K562 (cell line): ENCODE data around the gene RPAIN. TPM values are rescaled to one million over a fixed set of nuclear protein-coding genes. Genes with fewer than 3 reads are reported as not detected.

Experiments used
- ATF7 ChIP-seq: fragments of 450-650 bp; IDR thresholded peaks from 2 replicates; pipeline ENCODE4 v1.7.1; 2014; ENCODE audit warnings: mild to moderate bottlenecking, moderate library complexity
- BHLHE40 ChIP-seq: IDR thresholded peaks from 2 replicates; pipeline ENCODE4 v1.6.1; 2011; ENCODE audit warnings: low read length, improper control_type of control experiment
- ETS1 ChIP-seq: conservative IDR thresholded peaks from 2 replicates; pipeline ENCODE4 v1.6.1; 2011; ENCODE audit warnings: low read depth, mild to moderate bottlenecking, low read length; ENCODE audit not compliant: control insufficient read depth
- FOXM1 ChIP-seq, 2 experiments: fragments of 450-650 bp in 1 of 2; sonication (generic) in 1 of 2; formaldehyde crosslinking in 1 of 2; IDR thresholded peaks; 2 replicates each; pipeline versions ENCODE4 v1.6.1 to v1.9.0; 2017 to 2022; ENCODE audit warnings: low read depth in 2 of 2, mild to moderate bottlenecking in 2 of 2, missing genetic modification reagents in 1 of 2, moderate library complexity in 1 of 2
- HDAC2 ChIP-seq: fragments of 450-650 bp; IDR thresholded peaks from 2 replicates; pipeline ENCODE4 v1.6.1; 2016; ENCODE audit warnings: mild to moderate bottlenecking
- HOXB6 ChIP-seq: fragments of 250-450 bp; sonication (Bioruptor Pico); IDR thresholded peaks from 2 replicates; pipeline ENCODE4 v1.5.1; 2022; ENCODE audit warnings: mild to moderate bottlenecking, borderline replicate concordance
- MGA ChIP-seq: fragments of 450-650 bp; IDR thresholded peaks from 2 replicates; pipeline ENCODE4 v1.6.1; 2016; ENCODE audit warnings: mild to moderate bottlenecking, moderate library complexity
- NCOA6 ChIP-seq: fragments of 450-650 bp; IDR thresholded peaks from 2 replicates; pipeline ENCODE4 v1.6.1; 2017; ENCODE audit warnings: mild to moderate bottlenecking
- NEUROD1 ChIP-seq: fragments of 150-350 bp; IDR thresholded peaks from 2 replicates; pipeline ENCODE4 v1.6.1; 2014; ENCODE audit warnings: borderline replicate concordance, low read length, low read depth; ENCODE audit not compliant: partially characterized antibody
- PHF8 ChIP-seq: fragments of 200-600 bp; sonication (generic); IDR thresholded peaks from 2 replicates; pipeline ENCODE4 v1.6.1; 2012; ENCODE audit warnings: mixed run types, mild to moderate bottlenecking, inconsistent platforms, low read length, moderate library complexity, borderline replicate concordance
- POLR2A ChIP-seq: fragments of 450-650 bp; conservative IDR thresholded peaks from 2 replicates; pipeline ENCODE4 v1.6.1; 2016
- TBP ChIP-seq: optimal IDR thresholded peaks from 2 replicates; pipeline ENCODE3; 2011; ENCODE audit warnings: low read depth, low read length, improper control_type of control experiment
- ZFX ChIP-seq: sonication (generic); formaldehyde crosslinking; IDR thresholded peaks from 2 replicates; pipeline ENCODE4 v1.8.0; 2022; ENCODE audit warnings: mild to moderate bottlenecking, missing genetic modification reagents, moderate library complexity
- ZNF239 ChIP-seq: fragments of 250-450 bp; sonication (Bioruptor Pico); IDR thresholded peaks from 2 replicates; pipeline ENCODE4 v1.4.0; 2020; ENCODE audit warnings: mild to moderate bottlenecking
- ZNF347 ChIP-seq: fragments of 450-650 bp; formaldehyde crosslinking; IDR thresholded peaks from 2 replicates; pipeline ENCODE4 v1.4.0; 2020; ENCODE audit warnings: low read depth, mild to moderate bottlenecking, moderate library complexity
- ZNF445 ChIP-seq: fragments of 250-450 bp; sonication (Bioruptor Pico); IDR thresholded peaks from 2 replicates; pipeline ENCODE4 v1.4.0; 2020; ENCODE audit warnings: low read depth, mild to moderate bottlenecking, moderate library complexity
- ZNF778 ChIP-seq: fragments of 450-650 bp; formaldehyde crosslinking; IDR thresholded peaks from 2 replicates; pipeline ENCODE4 v1.4.0; 2020; ENCODE audit warnings: mild to moderate bottlenecking, moderate library complexity
- polyA plus RNA-seq, 8 experiments: library from polyadenylated mRNA; depleted of rRNA in 4 of 8; stranded (reverse) in 5 of 8; unstranded in 3 of 8; fragments of >200 nt; fragmentation: Nextera tagmentation in 2 of 8; fragmentation: Illumina TruSeq in 1 of 8; extraction: Ambion mirVana in 2 of 8; extraction: Trizol in 1 of 8; gene quantifications; 2 replicates each; pipeline versions ENCODE4 v1.2.1 to v1.2.3, GENCODE V29; 2011 to 2014; ENCODE audit warnings: inconsistent platforms in 1 of 8, missing spikeins in 1 of 8
- total RNA-seq, 7 experiments: library from RNA; depleted of rRNA in 6 of 7; stranded (reverse); fragments of >200 nt in 6 of 7; fragmentation: Illumina TruSeq in 2 of 7; extraction: Trizol in 2 of 7; gene quantifications; 2 replicates each; pipeline versions ENCODE4 v1.2.1 to v1.2.3, GENCODE V29; 2011 to 2021; ENCODE audit warnings: low replicate concordance in 1 of 7

Gene RPAIN
- total and polyA plus RNA-seq, 9 of the 15 experiments (the other 6 are each of a cell fraction or from before 2014, with no cell fraction given): 27.3 to 63.7 (median 38.5) TPM

GRCh38 chr17:5419356-5419958 lies 525 bp upstream of the RPAIN start, which contains the start of gene NUP88 (continued):
- TF ChIP-seq NEUROD1: peak; percentile 9
- peak; percentile 69; the same call in 1 of the 2 replicates for TF ChIP-seq PHF8
- TF ChIP-seq ETS1: peak; percentile 48; the same call in 1 of the 2 replicates
- TF ChIP-seq FOXM1 (IDR thresholded peaks at IDR 0.05; ENCODE audit: low read depth): peak; percentile 27; the same call in 1 of the 2 replicates
- TF ChIP-seq FOXM1 (CRISPR knock-in tag; IDR thresholded peaks at IDR 0.05; ENCODE audit: low read depth): no peak; the same call in 1 of the 2 replicates
- TF ChIP-seq TBP: peak; percentile 89
- TF ChIP-seq MGA: peak; percentile 83
- TF ChIP-seq HOXB6 (CRISPR knock-in tag): no peak
- peak; percentile 90 for TF ChIP-seq BHLHE40
- TF ChIP-seq ZNF778: no peak
- no peak for TF ChIP-seq ZNF239
- peak; percentile 60 for TF ChIP-seq ZFX (CRISPR knock-in tag)
- TF ChIP-seq ZNF347 (CRISPR knock-in tag): no peak
- peak; percentile 57; the same call in 1 of the 2 replicates for TF ChIP-seq ATF7
- TF ChIP-seq POLR2A: peak; percentile 90
- TF ChIP-seq ZNF445 (CRISPR knock-in tag): no peak
- TF ChIP-seq HDAC2: no peak
- TF ChIP-seq NCOA6: no peak
